ENCODE results near the gene VAV2. TPM values are rescaled to one million over a fixed set of nuclear protein-coding genes. Genes with fewer than 3 reads are reported as not detected.
A peak's percentile ranks its signal among the peaks of the same experiment; 100 is the strongest.

Gene VAV2
- total and polyA plus RNA-seq, 4 donors = 4.9 to 26.4 (median 17.0) TPM

GRCh38 chr9:133961226-133962165 lies 30.6 kb downstream of the VAV2 start:
- no peak overlapping the region for H3K27ac ChIP-seq (ENCODE audit: low read depth in 1 of 2, low read length in 2 of 2)
- no peak for DNase-seq (ENCODE audit: low spot score)
- WGBS = 90% methylated on average over 18 of the region's 18 CpGs
- peaks cover 16 to 45% (median 24%) of the 10 kb centered on the region in 4 donors for H3K4me1 ChIP-seq (ENCODE audit: control insufficient read depth in 4 of 4, insufficient read depth in 4 of 4, low read length in 3 of 4)
- H3K9ac ChIP-seq (ENCODE audit: low read depth in 1 of 2, low read length in 2 of 2) = no peak overlapping the region
- H3K9me3 ChIP-seq (ENCODE audit: control insufficient read depth in 4 of 4, low read length in 3 of 4) = no peaks in the 10 kb centered on the region
- H3K27me3 ChIP-seq (ENCODE audit: control insufficient read depth in 4 of 4, insufficient read depth in 4 of 4, low read length in 3 of 4) = no peaks in the 10 kb centered on the region
- no peak for TF ChIP-seq GABPA (IDR thresholded peaks at IDR 0.05 in 1 of 2, conservative IDR thresholded peaks at IDR 0.05 in 1 of 2)
- no peak for TF ChIP-seq EGR1 (IDR thresholded peaks at IDR 0.05; ENCODE audit: low read depth in 2 of 2)
- TF ChIP-seq SP1 (IDR thresholded peaks at IDR 0.05) = no peak
- no peak for TF ChIP-seq CTCF (IDR thresholded peaks at IDR 0.05; ENCODE audit: low read depth, low read length, missing input control)
- no peak for TF ChIP-seq HNF4A (conservative IDR thresholded peaks at IDR 0.05)
- no peak for TF ChIP-seq ZBTB33 (IDR thresholded peaks at IDR 0.05)
- TF ChIP-seq RXRA (IDR thresholded peaks at IDR 0.05) = no peak
- TF ChIP-seq TAF1 (conservative IDR thresholded peaks at IDR 0.05) = no peak
- TF ChIP-seq HNF4G (IDR thresholded peaks at IDR 0.05) = no peak
- H3K4me3 ChIP-seq (ENCODE audit: low read depth in 1 of 3, low read length in 3 of 3) = no peak overlapping the region
- no peaks in the 10 kb centered on the region for H3K36me3 ChIP-seq (ENCODE audit: control insufficient read depth in 4 of 4, insufficient read depth in 3 of 4, low read depth in 1 of 4, low read length in 3 of 4)

- no peak overlapping the region for H3K9ac ChIP-seq (ENCODE audit: low read depth in 1 of 2, low read length in 2 of 2)
Observed at GRCh38 chr9:133960568-133961129, 31.5 kb downstream of the VAV2 start.

More at GRCh38 chr9:133960568-133961129, 31.5 kb downstream of the VAV2 start:
- Histone ChIP-seq H3K27ac (ENCODE audit: low read depth in 1 of 2, low read length in 2 of 2) (no peak overlapping the region), H3K36me3 (ENCODE audit: control insufficient read depth in 4 of 4, insufficient read depth in 3 of 4, low read depth in 1 of 4, low read length in 3 of 4) (no peaks in the 10 kb centered on the region), H3K9me3 (ENCODE audit: control insufficient read depth in 4 of 4, low read length in 3 of 4) (no peaks in the 10 kb centered on the region), H3K4me1 (ENCODE audit: control insufficient read depth in 4 of 4, insufficient read depth in 4 of 4, low read length in 3 of 4) (peaks cover 16 to 46% (median 24%) of the 10 kb centered on the region in 4 donors), H3K4me3 (ENCODE audit: low read depth in 1 of 3, low read length in 3 of 3) (no peak overlapping the region), H3K27me3 (ENCODE audit: control insufficient read depth in 4 of 4, insufficient read depth in 4 of 4, low read length in 3 of 4) (no peaks in the 10 kb centered on the region)
- DNase-seq (ENCODE audit: low spot score) = no peak
- peak; percentile 10 to 26 for TF ChIP-seq RXRA (IDR thresholded peaks at IDR 0.05)
- no peak for TF ChIP-seq ATF3 (IDR thresholded peaks at IDR 0.05)
- no peak for TF ChIP-seq JUND (IDR thresholded peaks at IDR 0.05)
- TF ChIP-seq RAD21 (IDR thresholded peaks at IDR 0.05) = peak; percentile 60 to 76
- peak; percentile 23 for TF ChIP-seq SP1 (IDR thresholded peaks at IDR 0.05)
- TF ChIP-seq HNF4A (conservative IDR thresholded peaks at IDR 0.05) = peak in 1 of 2 donors; percentile 28
- TF ChIP-seq CTCF (IDR thresholded peaks at IDR 0.05; ENCODE audit: low read depth, low read length, missing input control) = peak; percentile 26
- TF ChIP-seq YY1 (IDR thresholded peaks at IDR 0.05) = no peak
- 71% methylated on average over 21 of the region's 21 CpGs for WGBS
